ENCODE data around the gene LAMA5.

Gene LAMA5

DNA sequence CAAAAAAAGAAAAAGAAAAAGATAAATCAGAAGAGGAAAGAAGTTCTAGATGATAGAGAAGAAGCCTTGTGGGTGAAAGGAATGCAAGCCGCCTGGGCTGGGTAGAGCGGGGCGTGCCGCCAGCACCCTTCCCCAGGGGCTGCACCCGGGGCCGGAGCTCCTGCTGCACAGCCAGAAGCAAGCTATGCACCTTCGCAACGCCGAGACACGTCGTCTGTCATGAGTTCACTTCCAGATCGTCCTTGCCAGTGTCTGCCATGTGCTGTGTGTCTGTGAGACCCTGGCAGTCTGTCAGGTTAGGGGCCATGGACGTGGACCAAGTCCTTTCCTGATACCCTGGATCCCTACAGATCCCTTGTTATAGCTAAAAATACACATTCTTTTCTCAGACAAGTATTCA is 89.9 kb downstream of the LAMA5 start:
- no peak for DNase-seq

DNA sequence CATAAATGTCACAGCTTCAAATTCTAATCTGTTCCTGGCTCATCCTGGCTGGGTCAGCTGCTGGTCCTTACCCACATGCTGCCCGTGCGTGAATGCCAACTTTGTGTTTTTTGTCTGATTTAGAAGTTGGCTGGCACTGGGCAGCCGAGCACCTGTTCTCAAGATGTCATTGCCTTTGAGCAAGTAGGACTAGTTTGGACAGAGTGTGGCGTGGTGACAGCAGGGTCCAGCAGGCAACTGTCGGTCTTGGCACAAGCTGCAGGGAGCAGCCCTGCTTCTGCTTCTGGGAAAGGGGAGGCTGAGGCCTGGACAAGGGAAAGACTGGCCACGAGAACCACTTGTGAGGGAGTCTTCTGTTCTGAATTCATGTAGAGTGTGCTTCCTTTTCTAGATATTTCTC is 90.7 kb downstream of the LAMA5 start:
- no peak for DNase-seq

DNA sequence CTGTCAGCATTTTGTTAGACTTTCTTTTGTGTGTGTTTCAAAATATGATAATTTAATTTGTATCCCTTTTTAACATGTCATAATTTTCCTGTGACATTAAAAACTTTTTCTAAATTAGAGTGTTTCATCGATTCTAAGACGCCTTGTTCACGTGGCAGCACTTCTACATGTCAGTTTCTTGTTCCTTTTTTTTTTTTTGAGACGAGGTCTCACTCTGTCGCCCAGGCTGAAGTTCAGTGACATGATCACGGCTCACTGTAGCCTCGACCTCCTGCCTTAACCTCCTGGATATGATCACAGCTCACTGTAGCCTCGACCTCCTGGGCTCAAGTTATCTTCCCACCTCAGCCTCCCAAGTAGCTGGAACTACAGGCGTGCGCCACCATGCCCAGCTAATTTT is 91.9 kb downstream of the LAMA5 start:
- DNase-seq: no peak

DNA sequence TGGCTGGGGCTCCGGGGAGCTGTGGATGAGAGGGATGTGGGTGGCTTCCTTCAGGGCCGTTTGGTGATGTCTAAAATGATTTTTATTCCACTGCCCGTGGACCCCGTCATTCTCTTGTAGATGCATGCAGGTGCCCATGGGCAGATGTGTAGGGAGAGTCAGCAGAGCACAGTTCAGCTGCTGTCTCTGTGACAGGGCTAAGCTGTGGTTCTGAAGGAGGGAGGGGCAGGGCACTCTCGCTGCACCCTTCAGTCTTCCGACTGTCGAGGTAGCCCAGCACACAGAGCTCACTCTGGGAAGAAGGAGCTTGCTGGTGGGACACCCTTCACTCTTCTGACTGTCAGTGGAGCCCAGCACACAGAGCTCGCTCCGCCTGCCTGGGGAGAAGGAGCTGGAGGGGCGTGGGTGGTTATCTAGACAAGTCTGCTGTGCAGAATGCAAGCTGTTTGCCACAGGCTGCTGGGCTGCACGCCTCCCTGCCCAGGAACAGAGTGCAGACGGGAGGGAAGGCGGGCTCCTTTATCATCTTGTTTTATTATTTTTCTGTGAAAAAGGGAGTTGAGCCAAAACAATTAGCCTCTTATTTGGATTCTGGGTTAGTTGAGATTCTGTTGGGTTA is 92.7 kb downstream of the LAMA5 start:
- DNase-seq: no peak

DNA sequence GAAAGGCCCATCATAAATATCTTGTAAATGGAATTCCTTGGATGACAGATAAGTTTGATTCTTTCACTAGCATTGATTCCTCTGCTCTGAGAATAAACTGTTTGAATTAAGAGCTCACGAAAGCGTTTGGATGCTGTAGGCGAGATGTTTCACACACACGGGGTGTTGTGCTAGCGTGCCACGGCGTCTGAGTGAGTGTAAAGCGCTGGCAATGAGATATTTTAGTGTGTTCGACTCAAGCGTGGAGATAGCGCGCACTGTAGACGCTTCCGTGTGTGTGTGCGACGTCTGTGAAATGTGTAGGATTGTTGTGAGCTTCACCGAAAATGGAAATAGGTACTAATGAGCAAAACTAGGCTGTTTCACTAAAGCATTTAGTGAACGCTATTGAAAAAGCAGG is 93.7 kb downstream of the LAMA5 start:
- no peak for DNase-seq

DNA sequence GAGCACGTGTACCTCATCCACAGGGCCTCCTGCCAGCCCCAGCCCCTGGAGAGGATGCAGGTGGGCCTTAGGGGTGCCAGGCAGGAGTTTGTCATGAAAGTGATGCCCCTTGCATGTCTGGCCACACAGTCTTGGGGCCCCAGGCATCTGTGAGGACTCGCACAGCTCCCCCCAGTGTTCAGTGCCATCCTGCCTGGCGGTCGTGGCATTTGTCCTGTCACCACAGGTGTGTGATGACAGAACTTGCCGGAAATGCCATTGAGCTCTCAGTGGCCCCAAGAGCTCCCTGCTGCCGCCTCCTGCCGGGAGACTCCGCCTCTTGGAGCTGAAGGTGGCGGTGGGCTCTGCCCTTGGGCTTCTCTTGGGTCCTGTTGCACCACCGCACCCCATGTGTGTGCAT is 94.9 kb downstream of the LAMA5 start:
- no peak for DNase-seq

DNA sequence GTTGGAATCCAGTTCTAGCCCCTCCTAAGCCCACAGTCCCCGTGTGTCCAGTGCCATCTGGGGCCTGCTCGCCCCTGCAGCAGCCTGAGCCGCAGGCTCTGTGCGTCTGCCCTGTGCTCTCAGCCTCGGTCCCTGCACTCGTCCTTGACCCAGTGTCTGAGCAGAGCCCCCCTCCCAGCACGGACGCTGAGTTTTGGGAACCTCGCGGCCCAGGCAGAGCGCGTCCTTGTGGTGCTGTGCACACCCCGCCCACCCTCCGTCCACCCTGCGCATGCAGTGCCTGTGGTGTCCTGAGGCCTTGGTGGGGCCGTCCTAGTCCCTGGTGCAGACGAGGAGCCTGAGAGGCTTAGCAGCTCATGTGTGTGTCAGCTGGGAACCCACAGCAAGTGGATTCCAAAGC is 97.2 kb downstream of the LAMA5 start:
- no peak for DNase-seq

DNA sequence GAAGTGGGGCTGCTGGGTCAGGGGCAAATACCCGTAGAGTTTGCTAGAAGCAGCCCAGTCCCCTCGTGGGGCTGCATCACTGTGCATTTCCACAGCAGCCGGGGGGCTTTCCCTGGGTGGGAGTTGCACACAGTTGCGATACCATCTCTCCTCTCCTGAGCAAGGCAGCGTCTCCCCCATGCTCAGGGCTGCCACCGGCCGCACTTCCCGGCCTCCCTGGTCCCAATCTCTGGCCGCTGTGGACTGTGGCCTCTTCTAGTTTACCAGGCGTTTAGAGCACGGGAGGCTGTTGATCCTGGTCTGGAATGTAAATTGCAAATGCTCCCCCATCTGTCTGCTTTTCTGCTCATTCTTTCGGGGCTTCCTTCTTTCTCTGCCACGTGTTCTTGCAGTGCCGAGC is 97.7 kb downstream of the LAMA5 start:
- no peak for DNase-seq

DNA sequence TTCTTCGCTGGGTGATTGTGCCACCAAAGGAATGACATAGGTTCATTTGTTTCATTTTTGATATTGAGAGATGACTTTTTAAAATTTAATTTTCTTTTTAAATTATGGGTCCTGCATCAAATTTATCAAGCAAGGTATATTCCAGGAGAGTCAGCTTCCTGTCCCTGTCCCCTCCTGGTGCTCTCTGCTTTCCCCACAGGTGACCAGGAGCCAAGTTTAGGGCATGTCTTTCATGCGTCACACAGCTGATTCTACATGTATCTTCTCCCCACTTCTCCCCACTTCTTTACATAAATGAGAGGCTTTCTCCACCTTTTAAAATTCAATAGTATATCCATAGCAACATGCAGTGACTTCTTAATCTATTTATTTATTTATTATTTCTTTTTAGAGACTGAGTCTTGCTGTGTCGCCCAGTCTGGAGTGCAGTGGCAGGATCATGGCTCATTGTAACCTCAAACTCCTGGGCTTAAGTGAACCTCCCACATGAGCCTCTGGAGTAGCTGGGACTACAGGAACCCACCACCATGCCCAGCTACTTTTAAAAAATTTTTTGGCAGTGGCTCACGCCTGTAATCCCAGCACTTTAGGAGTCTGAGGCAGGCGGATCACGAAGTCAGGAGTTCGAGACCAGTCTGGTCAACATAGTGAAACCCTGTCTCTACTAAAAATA is 98.7 kb downstream of the LAMA5 start:
- no peak for DNase-seq

DNA sequence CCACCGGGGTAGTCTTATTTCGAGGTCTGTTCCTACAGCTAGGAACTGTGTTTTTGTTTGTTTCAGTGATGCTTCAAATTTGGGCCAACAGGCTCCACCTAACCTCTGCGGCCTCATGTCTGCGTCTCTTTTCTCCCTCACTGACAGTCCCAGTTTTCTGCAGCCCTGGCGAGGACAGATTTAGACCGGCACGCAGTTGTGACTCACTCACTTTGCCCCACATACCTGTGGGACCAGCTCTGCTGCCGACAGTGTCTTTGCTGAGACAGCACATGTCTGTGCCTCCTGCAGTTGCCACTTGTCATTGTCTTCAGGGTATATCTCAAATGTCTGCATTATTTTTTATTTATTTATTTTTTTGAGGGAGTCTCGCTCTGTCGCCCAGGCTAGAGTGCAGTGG is 99.6 kb downstream of the LAMA5 start:
- no peak for DNase-seq

DNA sequence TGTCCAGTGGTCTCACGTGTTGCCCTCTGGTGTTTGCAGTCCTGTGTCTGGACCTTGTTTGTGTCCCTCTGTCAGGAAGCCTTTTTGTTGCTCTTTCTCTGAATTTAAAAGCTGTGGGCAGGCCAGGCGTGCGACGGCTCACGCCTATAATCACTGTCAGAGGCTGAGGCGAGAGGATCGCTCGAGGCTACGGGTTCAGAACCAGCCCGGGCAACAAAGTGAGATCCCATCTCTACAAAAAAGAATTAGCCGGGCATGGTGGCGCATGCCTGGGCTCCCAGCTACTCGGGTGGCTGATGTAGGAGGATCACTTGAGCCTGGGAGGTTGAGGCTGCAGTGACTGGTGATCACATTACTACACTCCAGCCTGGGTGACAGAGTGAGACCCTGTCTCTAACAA is 100.3 kb downstream of the LAMA5 start:
- no peak for DNase-seq

DNA sequence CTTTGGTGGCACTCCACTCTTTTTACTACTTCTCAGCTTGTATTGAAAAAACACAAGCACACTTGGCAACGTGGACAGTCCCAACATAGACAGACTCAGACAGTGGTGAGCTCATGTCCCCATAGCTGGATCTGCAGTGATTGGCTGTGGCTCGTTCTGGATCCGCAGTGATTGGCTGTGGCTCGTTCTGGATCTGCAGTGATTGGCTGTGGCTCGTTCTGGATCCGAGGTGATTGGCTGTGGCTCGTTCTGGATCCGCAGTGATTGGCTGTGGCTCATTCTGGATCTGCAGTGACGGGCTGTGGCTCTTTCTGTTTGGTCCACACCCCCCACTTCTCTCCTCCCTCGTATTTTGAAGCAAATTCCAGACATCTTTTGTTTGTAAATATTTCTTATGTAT is 100.8 kb downstream of the LAMA5 start:
- DNase-seq: peak; percentile 10

DNA sequence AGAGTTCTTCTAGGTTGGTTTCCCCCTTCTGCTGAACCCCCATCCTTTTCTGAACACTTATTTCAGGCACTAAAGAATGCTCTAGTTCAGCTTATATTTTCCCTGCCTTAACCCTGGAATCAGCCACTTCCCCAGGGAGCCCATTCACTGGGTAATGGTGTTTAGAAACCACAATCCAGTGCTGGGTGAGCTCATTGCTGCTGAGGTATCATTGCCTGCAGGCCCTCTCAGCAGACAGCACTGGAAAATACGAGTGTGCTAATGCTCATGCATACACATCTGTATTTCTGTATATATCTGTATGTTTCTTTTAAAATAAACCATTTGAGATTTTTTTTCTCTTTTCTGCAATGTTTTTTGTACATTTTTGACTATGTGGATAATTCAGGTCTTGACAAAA is 101.7 kb downstream of the LAMA5 start:
- DNase-seq: no peak

DNA sequence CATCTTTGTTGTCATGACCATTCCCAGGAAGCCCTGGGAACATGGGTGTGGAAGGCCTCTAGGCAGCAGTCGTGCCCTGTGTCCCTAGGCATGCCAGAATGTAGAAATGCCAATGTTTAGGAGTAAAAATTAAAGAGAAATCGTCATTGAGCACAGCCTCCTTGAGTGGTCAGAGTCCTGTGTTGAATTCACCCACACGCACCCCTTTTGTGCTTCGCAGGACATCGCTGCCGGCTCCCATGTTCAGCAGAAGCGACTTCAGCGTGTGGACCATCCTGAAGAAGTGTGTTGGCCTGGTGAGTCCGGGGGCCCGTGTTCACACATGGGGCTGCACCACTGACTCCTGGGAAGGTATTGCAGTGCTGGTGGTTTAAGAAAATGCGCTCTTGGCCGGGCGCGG is 103.7 kb downstream of the LAMA5 start:
- no peak for DNase-seq

DNA sequence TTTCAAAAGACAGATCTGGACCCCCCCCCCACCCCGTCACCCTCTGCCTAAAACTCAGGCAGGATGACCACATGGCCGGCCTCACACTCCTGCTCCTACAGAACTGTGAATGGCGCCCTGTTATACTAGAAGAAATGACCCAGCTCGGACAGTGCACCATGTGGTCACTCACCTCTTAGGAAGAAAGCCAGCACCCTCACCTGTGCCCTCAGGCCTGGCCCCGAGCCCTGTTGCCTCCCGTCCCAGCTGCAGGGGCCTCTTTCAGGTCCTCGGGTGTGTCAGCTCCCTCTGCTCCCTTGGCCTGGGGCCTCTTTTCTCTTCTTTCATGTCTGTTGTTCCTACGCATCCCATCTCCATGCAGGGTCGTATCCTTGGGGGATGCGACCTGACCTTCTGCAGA is 105.0 kb downstream of the LAMA5 start:
- no peak for DNase-seq

DNA sequence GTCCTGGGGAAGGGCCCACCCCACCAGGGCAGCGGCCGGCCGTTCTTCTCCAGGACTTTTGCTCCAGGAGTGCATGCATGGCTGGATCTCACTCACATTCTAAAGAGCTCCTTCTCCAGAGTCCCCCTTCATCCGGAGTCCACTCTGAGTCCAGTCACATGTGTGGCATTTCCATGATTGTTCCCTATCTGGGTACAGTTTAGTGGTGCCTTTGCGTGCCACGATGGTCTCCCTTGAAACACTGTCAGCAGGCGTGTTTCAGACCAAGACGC is 107.9 kb downstream of the LAMA5 start:
- DNase-seq: no peak
